Tracheal epithelial cell (primary cell): Measurements from ENCODE around the gene PDX1. TPM values are rescaled to one million over a fixed set of nuclear protein-coding genes. Genes with fewer than 3 reads are reported as not detected.

Experiments
- total RNA-seq: library from RNA; depleted of rRNA; stranded (reverse); fragments of >200 nt; gene quantifications from 2 replicates; pipeline ENCODE4 v1.2.1, GENCODE V29; 2014

Gene PDX1
- total RNA-seq = not detected in 2 replicates

GRCh38 chr13:27919934-27920676 is at the start of gene PDX1:
Gene PDX1, plus strand, starts transcription at chr13:27920000. Its CDS starts 139 bp downstream, at chr13:27920139.

GRCh38 chr13:27969082-27969865 is 49.5 kb downstream of the PDX1 start, which contains the start of gene CDX2:
Gene CDX2, minus strand, starts transcription at chr13:27969315. Its CDS starts 309 bp downstream, at chr13:27969006.

Other genes starting within 250 kb of the PDX1 start
- gene GSX1, start 127.5 kb upstream of the PDX1 start, total RNA-seq = not detected in 2 replicates
- 0.48 TPM in 1 of 2 replicates, not detected in the other for gene CDX2, start 49.3 kb downstream of the PDX1 start, total RNA-seq
- not detected in 2 replicates for gene URAD, start 68.7 kb downstream of the PDX1 start, total RNA-seq
- not detected in 2 replicates for gene FLT3, start 180.6 kb downstream of the PDX1 start, total RNA-seq
- gene PAN3, start 218.5 kb downstream of the PDX1 start, total RNA-seq = 13.0 and 14.7 TPM in 2 replicates